SK-N-MC (cell line): ENCODE measurements around the gene ZBTB7B.

Experiments used
- EZH2 ChIP-seq: fragments of 200-600 bp; sonication (generic); IDR thresholded peaks from one replicate; pipeline ENCODE4 v1.6.1; 2017; ENCODE audit warnings: antibody characterized with exemption
- FOXP2 ChIP-seq: optimal IDR thresholded peaks from 2 replicates; pipeline ENCODE3; 2011; ENCODE audit warnings: mild to moderate bottlenecking, moderate library complexity; ENCODE audit not compliant: insufficient read depth; ENCODE audit errors: extremely low read length, control extremely low read depth
- POLR2AphosphoS5 ChIP-seq: IDR thresholded peaks from 2 replicates; pipeline ENCODE4 v1.6.1; 2012; ENCODE audit warnings: mild to moderate bottlenecking, low read depth, low read length, borderline replicate concordance

- TF ChIP-seq POLR2AphosphoS5: no peak
- TF ChIP-seq EZH2: no peak
- no peak for TF ChIP-seq FOXP2
These were observed 62.3 kb downstream of the ZBTB7B start for GRCh38 chr1:155064832-155065429.
